Measurements from ENCODE around the gene DCST2.

The DCST2 gene

GRCh38 chr1:155033524-155033923 lies at the start of gene DCST2, which contains the start of gene DCST1:
Gene DCST2 (minus strand): TSS chr1:155033781. CDS start chr1:155033701, 80 bp downstream.
Gene DCST1 (plus strand): TSS chr1:155033824. CDS start chr1:155034037, 213 bp downstream.
- DNase-seq: no peak

- no peak for DNase-seq
Observed at GRCh38 chr1:155083052-155083541, 49.5 kb upstream of the DCST2 start.

GRCh38 chr1:155082301-155083051 lies 48.9 kb upstream of the DCST2 start:
- no peak for DNase-seq

GRCh38 chr1:155081472-155082300 lies 48.1 kb upstream of the DCST2 start:
- DNase-seq: no peak

GRCh38 chr1:155080312-155081228 lies 47.0 kb upstream of the DCST2 start:
- peak; percentile 51 for DNase-seq

- no peak for DNase-seq
Observed at GRCh38 chr1:155079487-155080311, 46.1 kb upstream of the DCST2 start.

- DNase-seq: no peak
Observed at GRCh38 chr1:155079210-155079486, 45.6 kb upstream of the DCST2 start.

GRCh38 chr1:155078469-155079209 lies 45.1 kb upstream of the DCST2 start, which contains the start of gene EFNA3:
Gene EFNA3 (plus strand): TSS chr1:155078837. CDS start chr1:155078942, 105 bp downstream.
- peak; percentile 85 for DNase-seq

- DNase-seq: peak; percentile 14
Observed at GRCh38 chr1:155077758-155078445, 44.3 kb upstream of the DCST2 start.

GRCh38 chr1:155077346-155077745 lies 43.8 kb upstream of the DCST2 start:
- DNase-seq: no peak

GRCh38 chr1:155076371-155076770 lies 42.8 kb upstream of the DCST2 start:
- no peak for DNase-seq

- no peak for DNase-seq
Observed at GRCh38 chr1:155075535-155075934, 42.0 kb upstream of the DCST2 start.

GRCh38 chr1:155073377-155074242 lies 40.0 kb upstream of the DCST2 start:
- peak; percentile 11 for DNase-seq

- no peak for DNase-seq
Observed at GRCh38 chr1:155072531-155073289, 39.1 kb upstream of the DCST2 start.

- no peak for DNase-seq
Observed at GRCh38 chr1:155071701-155072100, 38.1 kb upstream of the DCST2 start.

GRCh38 chr1:155070721-155071569 lies 37.4 kb upstream of the DCST2 start:
- peak; percentile 84 for DNase-seq

GRCh38 chr1:155070158-155070621 lies 36.6 kb upstream of the DCST2 start:
- DNase-seq: no peak

Measured in femur (tissue), 1 donor.